ENCODE measurements around the gene UBE2D2.

The UBE2D2 gene

GRCh38 chr5:139659695-139660101, 98.6 kb downstream of the UBE2D2 start:
- no peak for DNase-seq (ENCODE audit: extremely low spot score)
- ChIA-PET CTCF (interaction anchor here (0.6 kb wide), 1 partner anchor 87 kb away, joined by 4 read pairs; no protein-coding TSS in a partner anchor), POLR2A (no interaction called here)
- no peak for TF ChIP-seq NFRKB (IDR thresholded peaks at IDR 0.05)
- TF ChIP-seq FOXA1 (IDR thresholded peaks at IDR 0.05), result no peak
- TF ChIP-seq ZNF384 (IDR thresholded peaks at IDR 0.05), result no peak

GRCh38 chr5:139660105-139660922, 99.2 kb downstream of the UBE2D2 start:
- ChIA-PET POLR2A (no interaction called here), CTCF (interaction anchor here (0.6 to 0.8 kb wide), 2 partner anchors 10 to 88 kb away, joined by 3 to 4 read pairs; no protein-coding TSS in a partner anchor)
- TF ChIP-seq SUZ12 (IDR thresholded peaks at IDR 0.05) (no peak), TARDBP (IDR thresholded peaks at IDR 0.05) (no peak)
- DNase-seq (ENCODE audit: extremely low spot score), result no peak

DNA sequence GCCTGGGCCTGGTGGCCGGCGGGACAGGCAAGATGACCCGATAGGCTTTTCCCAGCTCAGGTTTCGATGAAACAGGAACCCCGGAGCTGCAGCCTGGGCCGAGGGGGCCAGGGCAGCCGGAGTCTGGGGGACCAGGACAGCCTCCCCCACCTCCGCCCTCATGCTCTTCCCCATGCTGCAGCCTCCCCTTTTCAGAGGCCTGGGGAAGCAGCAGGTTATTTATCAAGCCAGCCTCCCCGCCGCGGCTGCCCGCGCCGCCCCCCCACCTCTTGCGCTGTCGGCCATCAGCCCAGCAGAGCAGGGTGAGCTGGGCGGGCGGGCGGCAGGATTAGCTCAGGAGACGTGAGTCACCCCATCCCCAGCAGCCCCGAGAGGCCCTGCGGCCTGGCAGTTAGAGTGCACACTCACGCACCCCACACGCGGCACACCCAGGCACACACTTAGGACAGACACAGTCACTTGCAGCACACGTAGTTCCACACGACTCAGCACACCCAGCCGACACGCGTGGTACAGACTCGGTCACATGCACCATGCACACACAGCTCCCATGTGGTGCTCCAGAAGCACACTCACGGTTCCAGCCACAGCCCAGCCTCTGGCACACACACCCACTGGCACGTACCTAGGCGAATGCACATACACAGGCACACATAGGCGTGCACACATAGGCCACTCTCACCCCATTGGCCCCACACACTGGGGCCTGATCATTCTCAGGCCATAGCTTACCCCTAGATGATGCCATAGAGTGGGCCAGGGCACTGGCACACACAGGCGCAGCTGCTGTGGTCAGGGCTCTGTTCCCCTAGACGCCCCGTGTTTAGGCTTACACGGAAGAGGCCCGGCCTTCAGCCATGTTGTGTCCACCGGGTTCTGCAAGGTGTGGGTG, 100.0 kb downstream of the UBE2D2 start:
- TF ChIP-seq BHLHE40 (IDR thresholded peaks at IDR 0.05; ENCODE audit: borderline replicate concordance) (no peak), ELF4 (IDR thresholded peaks at IDR 0.05) (no peak), FOXM1 (IDR thresholded peaks at IDR 0.05; ENCODE audit: borderline replicate concordance) (no peak), NFRKB (IDR thresholded peaks at IDR 0.05) (no peak), CTBP1 (IDR thresholded peaks at IDR 0.05; ENCODE audit: borderline replicate concordance) (no peak)
- POLR2A ChIA-PET, result no interaction called here
- CTCF ChIA-PET, result interaction anchor here (0.8 kb wide), 1 partner anchor 9 kb away, joined by 3 read pairs; no protein-coding TSS in a partner anchor
- DNase-seq (ENCODE audit: extremely low spot score), result no peak

DNA sequence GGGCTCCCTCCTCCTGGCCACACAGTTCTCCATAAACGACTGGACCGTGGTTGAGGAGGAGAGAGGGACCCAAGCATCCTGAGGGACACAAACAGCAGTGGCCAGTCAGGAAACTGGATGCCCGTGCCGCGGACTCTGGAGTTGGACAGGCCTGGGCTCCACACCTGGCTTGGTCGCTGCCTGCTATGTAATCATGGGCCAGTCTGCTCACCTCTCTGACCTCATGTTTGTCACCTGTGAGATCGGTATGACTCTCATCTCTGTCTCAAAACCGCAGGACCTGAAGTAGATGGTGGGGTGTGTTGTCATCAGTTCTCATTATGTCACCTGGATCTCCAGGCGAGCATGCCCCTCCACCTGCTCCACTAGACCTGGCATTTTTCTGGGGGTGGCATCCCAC, 101.5 kb downstream of the UBE2D2 start:
- no peak for DNase-seq (ENCODE audit: extremely low spot score)
- TF ChIP-seq CTBP1 (IDR thresholded peaks at IDR 0.05; ENCODE audit: borderline replicate concordance) (no peak), FOXA1 (IDR thresholded peaks at IDR 0.05) (no peak), TARDBP (IDR thresholded peaks at IDR 0.05) (no peak), HDGF (IDR thresholded peaks at IDR 0.05; ENCODE audit: borderline replicate concordance) (no peak), FOXK2 (IDR thresholded peaks at IDR 0.05) (no peak), BHLHE40 (IDR thresholded peaks at IDR 0.05; ENCODE audit: borderline replicate concordance) (no peak), SUZ12 (IDR thresholded peaks at IDR 0.05) (no peak), ZNF384 (IDR thresholded peaks at IDR 0.05) (no peak), ARNT (IDR thresholded peaks at IDR 0.05) (no peak), L3MBTL2 (conservative IDR thresholded peaks at IDR 0.05) (no peak), NFRKB (IDR thresholded peaks at IDR 0.05) (no peak), FOXM1 (IDR thresholded peaks at IDR 0.05; ENCODE audit: borderline replicate concordance) (no peak), ELF4 (IDR thresholded peaks at IDR 0.05) (no peak), LEF1 (IDR thresholded peaks at IDR 0.05; ENCODE audit: borderline replicate concordance) (no peak), SP1 (IDR thresholded peaks at IDR 0.05) (no peak)
- TF ChIP-seq, protein P1, sequence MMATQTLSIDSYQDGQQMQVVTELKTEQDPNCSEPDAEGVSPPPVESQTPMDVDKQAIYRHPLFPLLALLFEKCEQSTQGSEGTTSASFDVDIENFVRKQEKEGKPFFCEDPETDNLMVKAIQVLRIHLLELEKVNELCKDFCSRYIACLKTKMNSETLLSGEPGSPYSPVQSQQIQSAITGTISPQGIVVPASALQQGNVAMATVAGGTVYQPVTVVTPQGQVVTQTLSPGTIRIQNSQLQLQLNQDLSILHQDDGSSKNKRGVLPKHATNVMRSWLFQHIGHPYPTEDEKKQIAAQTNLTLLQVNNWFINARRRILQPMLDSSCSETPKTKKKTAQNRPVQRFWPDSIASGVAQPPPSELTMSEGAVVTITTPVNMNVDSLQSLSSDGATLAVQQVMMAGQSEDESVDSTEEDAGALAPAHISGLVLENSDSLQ (IDR thresholded peaks at IDR 0.05), result no peak
- POLR2A ChIA-PET, result no interaction called here
- CTCF ChIA-PET, result no interaction called here

- POLR2A ChIA-PET, result no interaction called here
- TF ChIP-seq FOXM1 (IDR thresholded peaks at IDR 0.05; ENCODE audit: borderline replicate concordance), result no peak
- TF ChIP-seq, protein P1 (IDR thresholded peaks at IDR 0.05), result no peak
- no peak for TF ChIP-seq SP1 (IDR thresholded peaks at IDR 0.05)
- TF ChIP-seq L3MBTL2 (conservative IDR thresholded peaks at IDR 0.05), result no peak
- no peak for TF ChIP-seq CTBP1 (IDR thresholded peaks at IDR 0.05; ENCODE audit: borderline replicate concordance)
- no peak for TF ChIP-seq ARNT (IDR thresholded peaks at IDR 0.05)
- TF ChIP-seq SUZ12 (IDR thresholded peaks at IDR 0.05), result no peak
- TF ChIP-seq TARDBP (IDR thresholded peaks at IDR 0.05), result no peak
- no peak for TF ChIP-seq BHLHE40 (IDR thresholded peaks at IDR 0.05; ENCODE audit: borderline replicate concordance)
- no peak for TF ChIP-seq NFRKB (IDR thresholded peaks at IDR 0.05)
- no peak for TF ChIP-seq FOXK2 (IDR thresholded peaks at IDR 0.05)
- no peak for TF ChIP-seq FOXA1 (IDR thresholded peaks at IDR 0.05)
- TF ChIP-seq LEF1 (IDR thresholded peaks at IDR 0.05; ENCODE audit: borderline replicate concordance), result no peak
- no peak for TF ChIP-seq HDGF (IDR thresholded peaks at IDR 0.05; ENCODE audit: borderline replicate concordance)
- TF ChIP-seq ZNF384 (IDR thresholded peaks at IDR 0.05), result no peak
- no peak for TF ChIP-seq ELF4 (IDR thresholded peaks at IDR 0.05)
- CTCF ChIA-PET, result no interaction called here
- DNase-seq (ENCODE audit: extremely low spot score), result no peak
Measured at GRCh38 chr5:139663207-139664085, 102.3 kb downstream of the UBE2D2 start.

All from HEK293T (cell line).